H1 (cell line): Measurements from ENCODE around the gene IL1RAPL1. TPM values are rescaled to one million over a fixed set of nuclear protein-coding genes. Genes with fewer than 3 reads are reported as not detected.

Source experiments
- CTCF ChIA-PET: fragments of 300-600 bp; sonication (Branson Sonifier 250); formaldehyde crosslinking; loops from one replicate; lab custom pipeline; 2021; ENCODE audit not compliant: partially characterized antibody; lab: Charles Lee
- POLR2A ChIA-PET: fragments of 300-600 bp; sonication (Branson Sonifier 250); formaldehyde crosslinking; loops from one replicate; lab custom pipeline; 2021; ENCODE audit warnings: inconsistent platforms; ENCODE audit not compliant: partially characterized antibody; lab: Charles Lee
- DNase-seq, 2 experiments: peaks; one replicate each; pipeline versions ENCODE4 v3.0.0 to v3.0.0-alpha.2; 2010 to 2022; ENCODE audit warnings: low spot score in 2 of 2, low read depth in 1 of 2, mixed read lengths in 1 of 2
- FAIRE-seq: peaks from 2 replicates; lab custom pipeline; 2011; peaks lifted over from hg19 to GRCh38; lab: Jason Lieb, UNC
- H2AFZ ChIP-seq: 2 replicates; pipeline ENCODE4 v1.8.1; 2012; ENCODE audit warnings: low read length, inconsistent platforms
- H2AK5ac ChIP-seq: 2 replicates; pipeline ENCODE4 v1.6.1; 2013; ENCODE audit warnings: low read depth, low read length
- H2BK120ac ChIP-seq: replicated peaks from 2 replicates; pipeline ENCODE3; 2013; ENCODE audit warnings: low read depth, low read length, inconsistent platforms
- H2BK12ac ChIP-seq: 2 replicates; pipeline ENCODE4 v1.6.1; 2013; ENCODE audit warnings: low read depth, low read length
- H2BK15ac ChIP-seq: 2 replicates; pipeline ENCODE4 v1.6.1; 2013; ENCODE audit warnings: low read length
- H2BK20ac ChIP-seq: 2 replicates; pipeline ENCODE4 v1.6.1; 2013; ENCODE audit warnings: low read length
- H2BK5ac ChIP-seq: 2 replicates; pipeline ENCODE4 v1.6.1; 2013; ENCODE audit warnings: low read depth, low read length
- H3K14ac ChIP-seq: 2 replicates; pipeline ENCODE4 v1.6.1; 2013; ENCODE audit warnings: inconsistent platforms; ENCODE audit not compliant: insufficient read length
- H3K18ac ChIP-seq: 2 replicates; pipeline ENCODE4 v1.6.1; 2013; ENCODE audit warnings: low read length; ENCODE audit errors: extremely low read depth
- H3K23ac ChIP-seq: 2 replicates; pipeline ENCODE4 v1.6.1; 2013; ENCODE audit warnings: inconsistent platforms; ENCODE audit not compliant: insufficient read length
- H3K23me2 ChIP-seq: 2 replicates; pipeline ENCODE4 v1.6.1; 2013; ENCODE audit warnings: low read depth, low read length
- H3K27ac ChIP-seq: 2 replicates; pipeline ENCODE4 v1.6.1; 2011; ENCODE audit warnings: low read depth, low read length, inconsistent platforms
- H3K27me3 ChIP-seq, 4 experiments: replicated peaks in 1 of 4; 1 replicate in 1 of 4; 2 replicates in 3 of 4; pipeline versions ENCODE4 v1.6.1 to v1.8.1; 2011 to 2013; ENCODE audit warnings: low read length in 3 of 4, mild to moderate bottlenecking in 3 of 4, inconsistent platforms in 2 of 4, mixed read lengths in 2 of 4, moderate library complexity in 1 of 4; ENCODE audit not compliant: control insufficient read depth in 3 of 4, insufficient read depth in 3 of 4; ENCODE audit errors: extremely low read depth in 1 of 4
- H3K36me3 ChIP-seq, 4 experiments: 2 replicates each; pipeline versions ENCODE4 v1.6.1 to v1.8.1; 2011 to 2013; ENCODE audit warnings: mild to moderate bottlenecking in 4 of 4, low read length in 3 of 4, moderate library complexity in 2 of 4, control low read depth in 1 of 4, inconsistent platforms in 1 of 4; ENCODE audit not compliant: insufficient read depth in 4 of 4, control insufficient read depth in 2 of 4
- H3K4ac ChIP-seq: replicated peaks from 2 replicates; pipeline ENCODE3; 2013; ENCODE audit warnings: low read length, low read depth, mixed read lengths, inconsistent platforms; ENCODE audit not compliant: insufficient read length
- H3K4me1 ChIP-seq, 4 experiments: replicated peaks in 1 of 4; 1 replicate in 1 of 4; 2 replicates in 3 of 4; pipeline versions ENCODE4 v1.6.1 to v1.8.1; 2011 to 2013; ENCODE audit warnings: low read length in 3 of 4, inconsistent platforms in 2 of 4, mixed read lengths in 1 of 4; ENCODE audit not compliant: insufficient read depth in 4 of 4, control insufficient read depth in 3 of 4
- H3K4me2 ChIP-seq, 2 experiments: 2 replicates each; pipeline versions ENCODE4 v1.6.1 to v1.8.1; 2011 to 2013; ENCODE audit warnings: low read depth in 2 of 2, low read length in 2 of 2, control low read depth in 1 of 2, inconsistent platforms in 1 of 2, mild to moderate bottlenecking in 1 of 2; ENCODE audit not compliant: insufficient read depth in 1 of 2
- H3K4me3 ChIP-seq, 4 experiments: fragments of 200-600, 300-600 bp in 1 of 4; sonication (generic), shearing (Covaris generic), sonication (Bioruptor Twin) in 1 of 4; 2 replicates each; pipeline versions ENCODE4 v1.5.1 to v1.8.1; 2011 to 2016; ENCODE audit warnings: low read length in 4 of 4, low read depth in 3 of 4, control low read depth in 2 of 4, inconsistent platforms in 2 of 4, mild to moderate bottlenecking in 2 of 4, mixed read lengths in 1 of 4, moderate library complexity in 1 of 4; ENCODE audit not compliant: insufficient read depth in 2 of 4; ENCODE audit errors: extremely low read depth in 1 of 4
- H3K56ac ChIP-seq: replicated peaks from 2 replicates; pipeline ENCODE3; 2013; ENCODE audit warnings: low read depth, mild to moderate bottlenecking, mixed read lengths, low read length, inconsistent platforms; ENCODE audit not compliant: insufficient read length
- H3K79me1 ChIP-seq: 2 replicates; pipeline ENCODE4 v1.6.1; 2013; ENCODE audit warnings: low read depth, low read length, control low read depth
- H3K79me2 ChIP-seq, 2 experiments: 2 replicates each; pipeline versions ENCODE4 v1.6.1 to v1.8.1; 2012 to 2013; ENCODE audit warnings: low read length in 2 of 2, mild to moderate bottlenecking in 2 of 2, inconsistent platforms in 1 of 2; ENCODE audit not compliant: insufficient read depth in 2 of 2, control insufficient read depth in 1 of 2
- H3K9ac ChIP-seq, 4 experiments: replicated peaks in 1 of 4; 1 replicate in 1 of 4; 2 replicates in 3 of 4; pipeline versions ENCODE4 v1.6.1 to v1.8.1; 2011 to 2013; ENCODE audit warnings: low read depth in 3 of 4, low read length in 3 of 4, control low read depth in 2 of 4, mild to moderate bottlenecking in 2 of 4, moderate library complexity in 2 of 4, inconsistent platforms in 1 of 4; ENCODE audit errors: extremely low read depth in 1 of 4
- H3K9me3 ChIP-seq, 2 experiments: 2 replicates each; pipeline versions ENCODE4 v1.6.1 to v1.8.1; 2012 to 2013; ENCODE audit warnings: mild to moderate bottlenecking in 2 of 2, moderate library complexity in 2 of 2, control low read depth in 1 of 2, inconsistent platforms in 1 of 2, low read depth in 1 of 2, low read length in 1 of 2, mixed read lengths in 1 of 2; ENCODE audit not compliant: insufficient read depth in 2 of 2
- H4K20me1 ChIP-seq, 2 experiments: replicated peaks in 1 of 2; 2 replicates each; pipeline versions ENCODE3 to v1.8.1; 2011 to 2013; ENCODE audit warnings: inconsistent platforms in 2 of 2, low read length in 2 of 2, mild to moderate bottlenecking in 1 of 2; ENCODE audit not compliant: insufficient read depth in 2 of 2, control insufficient read depth in 1 of 2
- H4K5ac ChIP-seq: 2 replicates; pipeline ENCODE4 v1.6.1; 2013; ENCODE audit warnings: low read length, low read depth, mixed read lengths, inconsistent platforms; ENCODE audit not compliant: insufficient read length
- H4K8ac ChIP-seq: 2 replicates; pipeline ENCODE4 v1.8.0; 2013; ENCODE audit warnings: mild to moderate bottlenecking, moderate library complexity, low read length, inconsistent platforms; ENCODE audit not compliant: insufficient read depth; ENCODE audit errors: extremely low read depth
- H4K91ac ChIP-seq: replicated peaks from 2 replicates; pipeline ENCODE3; 2013; ENCODE audit warnings: low read length, mixed read lengths, inconsistent platforms; ENCODE audit not compliant: insufficient read length
- ASH2L ChIP-seq: fragments of 200-600, 300-600 bp; sonication (generic); IDR thresholded peaks from one replicate; pipeline ENCODE4 v1.7.1; 2017; ENCODE audit warnings: low read length
- CEBPB ChIP-seq: IDR thresholded peaks from 2 replicates; pipeline ENCODE4 v1.6.1; 2012; ENCODE audit warnings: low read depth, low read length
- EGR1 ChIP-seq: IDR thresholded peaks from 2 replicates; pipeline ENCODE4 v1.6.1; 2011; ENCODE audit warnings: low read depth, low read length, borderline replicate concordance
- EP300 ChIP-seq, 2 experiments: IDR thresholded peaks; 1 replicate in 1 of 2; 2 replicates in 1 of 2; pipeline ENCODE4 v1.6.1; 2011 to 2012; ENCODE audit warnings: low read depth in 2 of 2, low read length in 2 of 2, mild to moderate bottlenecking in 2 of 2, borderline replicate concordance in 1 of 2, inconsistent platforms in 1 of 2, moderate library complexity in 1 of 2
- NRF1 ChIP-seq: IDR thresholded peaks from 2 replicates; pipeline ENCODE4 v1.6.1; 2011; ENCODE audit warnings: mild to moderate bottlenecking, low read depth, low read length, improper control_type of control experiment
- POLR2AphosphoS5 ChIP-seq: IDR thresholded peaks from 2 replicates; pipeline ENCODE4 v1.6.1; 2011; ENCODE audit warnings: low read depth, low read length
- RFX5 ChIP-seq: IDR thresholded peaks from 2 replicates; pipeline ENCODE4 v1.6.1; 2011; ENCODE audit warnings: low read depth, low read length, improper control_type of control experiment, borderline replicate concordance
- RNF2 ChIP-seq: fragments of 200-900, 300-1000 bp; sonication (generic); IDR thresholded peaks from 2 replicates; pipeline ENCODE4 v1.7.1; 2016; ENCODE audit warnings: borderline replicate concordance, low read depth, mild to moderate bottlenecking, antibody characterized with exemption, low read length; ENCODE audit not compliant: poor library complexity, severe bottlenecking; ENCODE audit errors: missing control alignments
- SIRT6 ChIP-seq: IDR thresholded peaks from one replicate; pipeline ENCODE4 v1.7.1; 2012; ENCODE audit warnings: low read length, inconsistent platforms
- TCF12 ChIP-seq: IDR thresholded peaks from 2 replicates; pipeline ENCODE4 v1.6.1; 2011; ENCODE audit warnings: low read depth, mild to moderate bottlenecking, low read length
- WGBS, 2 experiments: shearing (Covaris generic) in 1 of 2; methylation state at CpG; one replicate each; pipeline versions ENCODE4 v1.1.6 to v1.1.7; 2013 to 2015; ENCODE audit warnings: low lambda C conversion rate in 2 of 2, mixed read lengths in 2 of 2, inconsistent platforms in 1 of 2, low coverage in 1 of 2, missing lambda C conversion rate in 1 of 2; ENCODE audit not compliant: insufficient replicate concordance in 2 of 2, insufficient coverage in 1 of 2, insufficient read length in 1 of 2; ENCODE audit errors: extremely low coverage in 1 of 2, missing lambda C conversion rate in 1 of 2; 5-methylcytosine and 5-hydroxymethylcytosine counted together
- polyA plus RNA-seq, 7 experiments: library from polyadenylated mRNA; depleted of rRNA in 3 of 7; stranded (reverse) in 5 of 7; unstranded in 2 of 7; fragments of >200 nt in 5 of 7; fragments of 200-250 nt in 2 of 7; gene quantifications; 1 replicate in 5 of 7; 2 replicates in 1 of 7; 4 replicates in 1 of 7; pipeline versions ENCODE4 v1.2.1 to v1.2.3, GENCODE V29; 2011 to 2013; ENCODE audit warnings: missing spikeins in 2 of 7, mixed read lengths in 2 of 7
- total RNA-seq: library from RNA; stranded (reverse); fragmentation: NEBNext Ultra II Directional; extraction: Animal tissue kit (Norgen Biotek cat#: 25700); gene quantifications from 2 replicates; pipeline ENCODE4 v1.2.1, GENCODE V29; 2021
- TF ChIP-seq, protein P1 (sequence below): IDR thresholded peaks from 2 replicates; pipeline ENCODE4 v1.6.1; 2011; ENCODE audit warnings: low read depth, mild to moderate bottlenecking, low read length; ENCODE audit not compliant: insufficient read depth
- TF ChIP-seq, protein P2 (sequence below): IDR thresholded peaks from 2 replicates; pipeline ENCODE4 v1.6.1; 2011; ENCODE audit warnings: low read length, improper control_type of control experiment

IL1RAPL1 gene
- total and polyA plus RNA-seq, 2 of the 8 experiments (the other 6 are each of a cell fraction or from before 2014, with no cell fraction given): 0.11 to 0.35 TPM

DNA sequence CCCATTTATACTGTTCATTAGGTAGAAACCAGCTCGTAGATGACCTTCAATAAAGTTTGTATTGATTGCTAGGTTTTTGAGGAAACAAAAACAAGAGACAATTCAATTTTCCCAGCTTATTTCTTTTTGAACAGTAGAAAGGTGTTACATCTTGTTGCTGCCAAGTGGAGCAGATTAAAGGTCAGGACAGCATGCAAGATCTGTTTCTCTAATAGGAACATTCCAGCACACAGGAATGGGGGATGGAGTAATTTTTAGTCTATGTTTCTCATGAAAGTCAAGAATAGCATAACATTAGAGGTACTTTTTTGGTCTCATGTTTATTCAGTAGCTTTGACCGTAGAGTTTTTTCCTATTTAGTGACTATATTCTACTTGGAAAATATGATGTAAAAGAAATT is 132.4 kb downstream of the IL1RAPL1 start:
- no peak overlapping the region for H3K18ac ChIP-seq
- no peak overlapping the region for H4K91ac ChIP-seq
- no peak overlapping the region for H2BK5ac ChIP-seq
- no peak overlapping the region for H3K56ac ChIP-seq
- H2BK12ac ChIP-seq: no peak overlapping the region
- no peaks in the 10 kb centered on the region for H3K79me2 ChIP-seq
- H3K23me2 ChIP-seq: no peaks in the 10 kb centered on the region
- no peak for DNase-seq
- H3K9me3 ChIP-seq: no peaks in the 10 kb centered on the region
- H2AFZ ChIP-seq: no peak overlapping the region
- no peak for TF ChIP-seq NRF1
- TF ChIP-seq EP300 (IDR thresholded peaks at IDR 0.05; ENCODE audit: borderline replicate concordance in 1 of 2, low read depth in 2 of 2, low read length in 2 of 2): no peak
- TF ChIP-seq CEBPB: no peak
- TF ChIP-seq SIRT6: no peak
- TF ChIP-seq, protein P1, sequence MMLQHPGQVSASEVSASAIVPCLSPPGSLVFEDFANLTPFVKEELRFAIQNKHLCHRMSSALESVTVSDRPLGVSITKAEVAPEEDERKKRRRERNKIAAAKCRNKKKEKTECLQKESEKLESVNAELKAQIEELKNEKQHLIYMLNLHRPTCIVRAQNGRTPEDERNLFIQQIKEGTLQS: no peak
- no peak for TF ChIP-seq EGR1
- TF ChIP-seq TCF12: no peak
- TF ChIP-seq, protein P2, sequence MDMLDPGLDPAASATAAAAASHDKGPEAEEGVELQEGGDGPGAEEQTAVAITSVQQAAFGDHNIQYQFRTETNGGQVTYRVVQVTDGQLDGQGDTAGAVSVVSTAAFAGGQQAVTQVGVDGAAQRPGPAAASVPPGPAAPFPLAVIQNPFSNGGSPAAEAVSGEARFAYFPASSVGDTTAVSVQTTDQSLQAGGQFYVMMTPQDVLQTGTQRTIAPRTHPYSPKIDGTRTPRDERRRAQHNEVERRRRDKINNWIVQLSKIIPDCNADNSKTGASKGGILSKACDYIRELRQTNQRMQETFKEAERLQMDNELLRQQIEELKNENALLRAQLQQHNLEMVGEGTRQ: no peak
- no peak for TF ChIP-seq ASH2L
- no peak for TF ChIP-seq RFX5
- TF ChIP-seq RNF2: no peak
- no peak for TF ChIP-seq POLR2AphosphoS5
- no peak overlapping the region for H4K5ac ChIP-seq
- no peak overlapping the region for H3K9ac ChIP-seq
- H3K27me3 ChIP-seq: no peaks in the 10 kb centered on the region
- H3K4ac ChIP-seq: no peak overlapping the region
- H3K27ac ChIP-seq: no peak overlapping the region
- FAIRE-seq: no peak
- ChIA-PET POLR2A (no interaction called here), CTCF (no interaction called here)
- no peak overlapping the region for H2BK120ac ChIP-seq
- H3K36me3 ChIP-seq: no peaks in the 10 kb centered on the region
- no peak overlapping the region for H3K4me3 ChIP-seq
- H3K4me1 ChIP-seq: no peaks in the 10 kb centered on the region
- no peak overlapping the region for H3K4me2 ChIP-seq
- H3K23ac ChIP-seq: no peak overlapping the region
- no peak overlapping the region for H2AK5ac ChIP-seq
- no peak overlapping the region for H2BK15ac ChIP-seq
- no peak overlapping the region for H2BK20ac ChIP-seq
- 90% methylated on average over 2 of the region's 2 CpGs; no CpG with 5 or more reads in 1 of the 2 experiments for WGBS, 2 experiments
- no peak overlapping the region for H3K14ac ChIP-seq
- H4K8ac ChIP-seq: no peak overlapping the region
- H4K20me1 ChIP-seq: no peaks in the 10 kb centered on the region
- H3K79me1 ChIP-seq: no peaks in the 10 kb centered on the region
